GM23338 (cell line): ENCODE data around the gene FRYL.
"Not testable (repeated sequence)": the region's sequence is repeated elsewhere in the genome, so short reads cannot be mapped to it uniquely, and the experiment has no call there.

Experiments used
- CREB1 ChIP-seq: fragments of 250-450 bp; sonication (Bioruptor Pico); IDR thresholded peaks from 2 replicates; pipeline ENCODE4 v1.5.0; 2020; ENCODE audit warnings: low read depth, mild to moderate bottlenecking, moderate library complexity
- EZH2 ChIP-seq: fragments of 200-600 bp; sonication (generic); IDR thresholded peaks from one replicate; pipeline ENCODE4 v1.8.0; 2017; ENCODE audit warnings: antibody characterized with exemption, mild to moderate bottlenecking, low read depth; ENCODE audit not compliant: unreplicated experiment
- POLR2AphosphoS5 ChIP-seq: IDR thresholded peaks from 2 replicates; pipeline ENCODE4 v1.6.1; 2016; ENCODE audit warnings: antibody characterized with exemption, low read depth
- TF ChIP-seq, protein P1 (sequence below), 2 experiments: fragments of 200-600 bp in 1 of 2; sonication (generic) in 1 of 2; conservative IDR thresholded peaks; 2 replicates each; pipeline versions ENCODE4 v1.5.1 to v1.6.1; 2016 to 2017; ENCODE audit warnings: antibody characterized with exemption in 2 of 2, low read depth in 2 of 2, mild to moderate bottlenecking in 2 of 2, moderate library complexity in 1 of 2
- TF ChIP-seq, protein P2 (sequence below): IDR thresholded peaks from one replicate; pipeline ENCODE4 v1.6.1; 2018; ENCODE audit warnings: antibody characterized with exemption; ENCODE audit not compliant: unreplicated experiment

GRCh38 chr4:48821431-48821830 lies 41.4 kb upstream of the FRYL start:
- TF ChIP-seq, protein P1, sequence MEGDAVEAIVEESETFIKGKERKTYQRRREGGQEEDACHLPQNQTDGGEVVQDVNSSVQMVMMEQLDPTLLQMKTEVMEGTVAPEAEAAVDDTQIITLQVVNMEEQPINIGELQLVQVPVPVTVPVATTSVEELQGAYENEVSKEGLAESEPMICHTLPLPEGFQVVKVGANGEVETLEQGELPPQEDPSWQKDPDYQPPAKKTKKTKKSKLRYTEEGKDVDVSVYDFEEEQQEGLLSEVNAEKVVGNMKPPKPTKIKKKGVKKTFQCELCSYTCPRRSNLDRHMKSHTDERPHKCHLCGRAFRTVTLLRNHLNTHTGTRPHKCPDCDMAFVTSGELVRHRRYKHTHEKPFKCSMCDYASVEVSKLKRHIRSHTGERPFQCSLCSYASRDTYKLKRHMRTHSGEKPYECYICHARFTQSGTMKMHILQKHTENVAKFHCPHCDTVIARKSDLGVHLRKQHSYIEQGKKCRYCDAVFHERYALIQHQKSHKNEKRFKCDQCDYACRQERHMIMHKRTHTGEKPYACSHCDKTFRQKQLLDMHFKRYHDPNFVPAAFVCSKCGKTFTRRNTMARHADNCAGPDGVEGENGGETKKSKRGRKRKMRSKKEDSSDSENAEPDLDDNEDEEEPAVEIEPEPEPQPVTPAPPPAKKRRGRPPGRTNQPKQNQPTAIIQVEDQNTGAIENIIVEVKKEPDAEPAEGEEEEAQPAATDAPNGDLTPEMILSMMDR (conservative IDR thresholded peaks at IDR 0.05; ENCODE audit: low read depth in 2 of 2) = not testable (repeated sequence)
- not testable (repeated sequence) for TF ChIP-seq POLR2AphosphoS5, EZH2, CREB1
- TF ChIP-seq, protein P2, sequence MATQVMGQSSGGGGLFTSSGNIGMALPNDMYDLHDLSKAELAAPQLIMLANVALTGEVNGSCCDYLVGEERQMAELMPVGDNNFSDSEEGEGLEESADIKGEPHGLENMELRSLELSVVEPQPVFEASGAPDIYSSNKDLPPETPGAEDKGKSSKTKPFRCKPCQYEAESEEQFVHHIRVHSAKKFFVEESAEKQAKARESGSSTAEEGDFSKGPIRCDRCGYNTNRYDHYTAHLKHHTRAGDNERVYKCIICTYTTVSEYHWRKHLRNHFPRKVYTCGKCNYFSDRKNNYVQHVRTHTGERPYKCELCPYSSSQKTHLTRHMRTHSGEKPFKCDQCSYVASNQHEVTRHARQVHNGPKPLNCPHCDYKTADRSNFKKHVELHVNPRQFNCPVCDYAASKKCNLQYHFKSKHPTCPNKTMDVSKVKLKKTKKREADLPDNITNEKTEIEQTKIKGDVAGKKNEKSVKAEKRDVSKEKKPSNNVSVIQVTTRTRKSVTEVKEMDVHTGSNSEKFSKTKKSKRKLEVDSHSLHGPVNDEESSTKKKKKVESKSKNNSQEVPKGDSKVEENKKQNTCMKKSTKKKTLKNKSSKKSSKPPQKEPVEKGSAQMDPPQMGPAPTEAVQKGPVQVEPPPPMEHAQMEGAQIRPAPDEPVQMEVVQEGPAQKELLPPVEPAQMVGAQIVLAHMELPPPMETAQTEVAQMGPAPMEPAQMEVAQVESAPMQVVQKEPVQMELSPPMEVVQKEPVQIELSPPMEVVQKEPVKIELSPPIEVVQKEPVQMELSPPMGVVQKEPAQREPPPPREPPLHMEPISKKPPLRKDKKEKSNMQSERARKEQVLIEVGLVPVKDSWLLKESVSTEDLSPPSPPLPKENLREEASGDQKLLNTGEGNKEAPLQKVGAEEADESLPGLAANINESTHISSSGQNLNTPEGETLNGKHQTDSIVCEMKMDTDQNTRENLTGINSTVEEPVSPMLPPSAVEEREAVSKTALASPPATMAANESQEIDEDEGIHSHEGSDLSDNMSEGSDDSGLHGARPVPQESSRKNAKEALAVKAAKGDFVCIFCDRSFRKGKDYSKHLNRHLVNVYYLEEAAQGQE = not testable (repeated sequence)
